Measurements from ENCODE around the gene SVEP1.

DNA sequence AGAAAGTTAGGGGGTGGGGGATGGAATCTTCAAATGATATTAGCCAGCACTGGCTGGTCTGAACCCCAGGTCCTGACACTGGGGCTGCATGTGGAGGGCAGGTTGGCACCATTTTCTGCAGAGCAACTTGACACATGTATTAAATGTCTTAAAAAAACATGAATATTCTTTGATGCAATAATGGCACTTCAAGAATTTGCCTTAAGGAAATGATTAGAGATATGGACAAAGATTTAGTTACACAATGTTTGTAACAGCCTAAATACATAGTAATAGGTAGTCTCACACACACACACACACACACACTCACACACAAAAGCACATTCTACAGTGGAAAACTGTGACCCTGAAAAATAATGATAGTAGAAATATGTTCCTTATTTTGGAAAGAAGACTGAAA is 3.6 kb downstream of the SVEP1 start:
- no peak for TF ChIP-seq ZFP30 (CRISPR knock-in tag; IDR thresholded peaks at IDR 0.05)
- no peak for TF ChIP-seq ESRRG (CRISPR knock-in tag; IDR thresholded peaks at IDR 0.05)
- TF ChIP-seq ZNF565 (CRISPR knock-in tag; conservative IDR thresholded peaks at IDR 0.05; ENCODE audit: low read depth), result no peak
- no peak for TF ChIP-seq TOX (CRISPR knock-in tag; IDR thresholded peaks at IDR 0.05; ENCODE audit: borderline replicate concordance)
- TF ChIP-seq, protein P1, sequence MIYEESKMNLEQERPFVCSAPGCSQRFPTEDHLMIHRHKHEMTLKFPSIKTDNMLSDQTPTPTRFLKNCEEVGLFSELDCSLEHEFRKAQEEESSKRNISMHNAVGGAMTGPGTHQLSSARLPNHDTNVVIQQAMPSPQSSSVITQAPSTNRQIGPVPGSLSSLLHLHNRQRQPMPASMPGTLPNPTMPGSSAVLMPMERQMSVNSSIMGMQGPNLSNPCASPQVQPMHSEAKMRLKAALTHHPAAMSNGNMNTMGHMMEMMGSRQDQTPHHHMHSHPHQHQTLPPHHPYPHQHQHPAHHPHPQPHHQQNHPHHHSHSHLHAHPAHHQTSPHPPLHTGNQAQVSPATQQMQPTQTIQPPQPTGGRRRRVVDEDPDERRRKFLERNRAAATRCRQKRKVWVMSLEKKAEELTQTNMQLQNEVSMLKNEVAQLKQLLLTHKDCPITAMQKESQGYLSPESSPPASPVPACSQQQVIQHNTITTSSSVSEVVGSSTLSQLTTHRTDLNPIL (CRISPR knock-in tag; IDR thresholded peaks at IDR 0.05; ENCODE audit: low read depth), result no peak
- TF ChIP-seq, protein P2, sequence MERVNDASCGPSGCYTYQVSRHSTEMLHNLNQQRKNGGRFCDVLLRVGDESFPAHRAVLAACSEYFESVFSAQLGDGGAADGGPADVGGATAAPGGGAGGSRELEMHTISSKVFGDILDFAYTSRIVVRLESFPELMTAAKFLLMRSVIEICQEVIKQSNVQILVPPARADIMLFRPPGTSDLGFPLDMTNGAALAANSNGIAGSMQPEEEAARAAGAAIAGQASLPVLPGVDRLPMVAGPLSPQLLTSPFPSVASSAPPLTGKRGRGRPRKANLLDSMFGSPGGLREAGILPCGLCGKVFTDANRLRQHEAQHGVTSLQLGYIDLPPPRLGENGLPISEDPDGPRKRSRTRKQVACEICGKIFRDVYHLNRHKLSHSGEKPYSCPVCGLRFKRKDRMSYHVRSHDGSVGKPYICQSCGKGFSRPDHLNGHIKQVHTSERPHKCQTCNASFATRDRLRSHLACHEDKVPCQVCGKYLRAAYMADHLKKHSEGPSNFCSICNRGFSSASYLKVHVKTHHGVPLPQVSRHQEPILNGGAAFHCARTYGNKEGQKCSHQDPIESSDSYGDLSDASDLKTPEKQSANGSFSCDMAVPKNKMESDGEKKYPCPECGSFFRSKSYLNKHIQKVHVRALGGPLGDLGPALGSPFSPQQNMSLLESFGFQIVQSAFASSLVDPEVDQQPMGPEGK (CRISPR knock-in tag; IDR thresholded peaks at IDR 0.05; ENCODE audit: borderline replicate concordance), result no peak
- TF ChIP-seq TCF4 (CRISPR knock-in tag; IDR thresholded peaks at IDR 0.05; ENCODE audit: borderline replicate concordance), result no peak
- TF ChIP-seq RARB (CRISPR knock-in tag; IDR thresholded peaks at IDR 0.05), result no peak
- TF ChIP-seq, protein P3, sequence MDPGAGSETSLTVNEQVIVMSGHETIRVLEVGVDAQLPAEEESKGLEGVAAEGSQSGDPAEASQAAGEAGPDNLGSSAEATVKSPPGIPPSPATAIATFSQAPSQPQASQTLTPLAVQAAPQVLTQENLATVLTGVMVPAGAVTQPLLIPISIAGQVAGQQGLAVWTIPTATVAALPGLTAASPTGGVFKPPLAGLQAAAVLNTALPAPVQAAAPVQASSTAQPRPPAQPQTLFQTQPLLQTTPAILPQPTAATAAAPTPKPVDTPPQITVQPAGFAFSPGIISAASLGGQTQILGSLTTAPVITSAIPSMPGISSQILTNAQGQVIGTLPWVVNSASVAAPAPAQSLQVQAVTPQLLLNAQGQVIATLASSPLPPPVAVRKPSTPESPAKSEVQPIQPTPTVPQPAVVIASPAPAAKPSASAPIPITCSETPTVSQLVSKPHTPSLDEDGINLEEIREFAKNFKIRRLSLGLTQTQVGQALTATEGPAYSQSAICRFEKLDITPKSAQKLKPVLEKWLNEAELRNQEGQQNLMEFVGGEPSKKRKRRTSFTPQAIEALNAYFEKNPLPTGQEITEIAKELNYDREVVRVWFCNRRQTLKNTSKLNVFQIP (CRISPR knock-in tag; IDR thresholded peaks at IDR 0.05; ENCODE audit: borderline replicate concordance, low read depth), result no peak

Data from SK-N-SH treated with all-trans-retinoic acid at 6 μM for 48 hours (cell line).